Activated CD4-positive, alpha-beta T cell treated with anti-CD3 and anti-CD28 coated beads for 36 hours (primary cell): ENCODE data around the gene S100A6. TPM values are rescaled to one million over a fixed set of nuclear protein-coding genes. Genes with fewer than 3 reads are reported as not detected.
"Not testable (repeated sequence)": the region's sequence is repeated elsewhere in the genome, so short reads cannot be mapped to it uniquely, and the experiment has no call there.

Source experiments
- ATAC-seq: fragments of 200-7000 bp; cut with Tn5 transposase; one replicate; pipeline ENCODE4 v1.10.0; 2021; ENCODE audit warnings: mild to moderate bottlenecking, moderate library complexity
- CTCF ChIA-PET: fragments of 350-600 bp; sonication (Branson Sonifier 250); formaldehyde crosslinking; loops from one replicate; lab custom pipeline; 2021; ENCODE audit warnings: antibody characterized with exemption; lab: Charles Lee
- POLR2A ChIA-PET: fragments of 350-600 bp; sonication (Branson Sonifier 250); formaldehyde crosslinking; loops from one replicate; lab custom pipeline; 2021; ENCODE audit warnings: antibody characterized with exemption, inconsistent platforms; lab: Charles Lee
- DNase-seq: peaks from one replicate; pipeline ENCODE4 v3.0.0-alpha.2; 2020
- H3K27ac Mint-ChIP-seq: one replicate; pipeline ENCODE4 v1.8.0; 2021; ENCODE audit warnings: mixed read lengths
- H3K27me3 Mint-ChIP-seq: one replicate; pipeline ENCODE4 v1.8.0; 2021; ENCODE audit warnings: mixed read lengths
- H3K36me3 Mint-ChIP-seq: one replicate; pipeline ENCODE4 v1.8.0; 2021; ENCODE audit warnings: low read depth, mixed read lengths
- H3K4me1 Mint-ChIP-seq: one replicate; pipeline ENCODE4 v1.8.0; 2021; ENCODE audit warnings: mixed read lengths
- H3K4me3 Mint-ChIP-seq: one replicate; pipeline ENCODE4 v1.8.0; 2021; ENCODE audit warnings: mild to moderate bottlenecking, moderate library complexity, mixed read lengths
- H3K9me3 Mint-ChIP-seq: one replicate; pipeline ENCODE4 v1.8.0; 2021; ENCODE audit warnings: low read depth, mixed read lengths
- intact Hi-C, 2 experiments: fragments of 100-400 bp; cut with DNase I in 1 of 2; cut with micrococcal nuclease in 1 of 2; formaldehyde crosslinking; loops; one replicate each; pipeline versions ENCODE4 v1.14.2 to v1.15.1; 2022 to 2024; cut with DNase I, micrococcal nuclease
- total RNA-seq, 2 experiments: library from RNA; stranded (reverse); gene quantifications; one replicate each; pipeline ENCODE4 v1.2.3, GENCODE V29; 2021

The S100A6 gene
- total RNA-seq, 2 experiments from 2014 or later = 219 to 349 TPM

GRCh38 chr1:153532181-153532580 is 3.6 kb downstream of the S100A6 start:
- ChIA-PET CTCF (interaction anchor here (0.6 to 5.4 kb wide), 29 partner anchors 9 to 1277 kb away, joined by 3 to 97 read pairs (median 5); partner anchors contain the start of genes CHTOP, S100A2, S100A4 and S100A5), POLR2A (interaction anchor here (0.6 to 2.1 kb wide), 13 partner anchors 8 to 458 kb away, joined by 3 to 14 read pairs (median 4); partner anchors contain the start of genes CHTOP, RPS27, S100A4 and S100A5)
- DNase-seq (peak; percentile 76), ATAC-seq (peak; percentile 57)
- H3K9me3 Mint-ChIP-seq = no peaks in the 10 kb centered on the region
- H3K27me3 Mint-ChIP-seq = no peaks in the 10 kb centered on the region
- intact Hi-C loops = loop anchor here (1.0 to 10.0 kb wide), 6 partner anchors 21 to 433 kb away; partner anchors contain the start of genes CREB3L4 (in 2 of the 2), SLC39A1 (in 2 of the 2), ILF2 (in 1 of the 2) and INTS3 (in 1 of the 2)
- H3K27ac Mint-ChIP-seq = peak overlapping the region; percentile 94
- H3K4me1 Mint-ChIP-seq = peaks cover 55% of the 10 kb centered on the region
- H3K36me3 Mint-ChIP-seq = peaks cover 17% of the 10 kb centered on the region
- H3K4me3 Mint-ChIP-seq = peak overlapping the region; percentile 89

- intact Hi-C loops = loop anchor here (1.0 to 10.0 kb wide), 6 partner anchors 20 to 433 kb away; partner anchors contain the start of genes CREB3L4 (in 2 of the 2), SLC39A1 (in 2 of the 2), ILF2 (in 1 of the 2) and INTS3 (in 1 of the 2)
- ATAC-seq = no peak
Measured at GRCh38 chr1:153531638-153532037, 4.2 kb downstream of the S100A6 start.

GRCh38 chr1:153527683-153528040 is 8.1 kb downstream of the S100A6 start:
- POLR2A ChIA-PET = interaction anchor here (1.5 kb wide), 1 partner anchor 8 kb away, joined by 3 read pairs; the partner anchor contains the start of gene S100A6
- Mint-ChIP-seq H3K4me1 (peaks cover 22% of the 10 kb centered on the region), H3K4me3 (no peak overlapping the region), H3K9me3 (no peaks in the 10 kb centered on the region), H3K36me3 (no peaks in the 10 kb centered on the region), H3K27me3 (no peaks in the 10 kb centered on the region), H3K27ac (no peak overlapping the region)
- CTCF ChIA-PET = interaction anchor here (0.7 to 1.0 kb wide), 2 partner anchors 17 to 41 kb away, joined by 3 read pairs; no protein-coding TSS in a partner anchor
- no peak for ATAC-seq
- intact Hi-C loops = no loop called here
- no peak for DNase-seq

More at GRCh38 chr1:153531638-153532037, 4.2 kb downstream of the S100A6 start:
- Mint-ChIP-seq H3K36me3 (peaks cover 17% of the 10 kb centered on the region), H3K4me1 (peaks cover 50% of the 10 kb centered on the region), H3K4me3 (no peak overlapping the region), H3K27me3 (no peaks in the 10 kb centered on the region), H3K27ac (peak overlapping the region; percentile 94), H3K9me3 (no peaks in the 10 kb centered on the region)
- no peak for DNase-seq
- ChIA-PET CTCF (interaction anchor here (0.6 to 5.4 kb wide), 24 partner anchors 9 to 340 kb away, joined by 3 to 97 read pairs (median 6); partner anchors contain the start of genes CHTOP, S100A2, S100A4 and S100A5), POLR2A (interaction anchor here (0.6 to 2.1 kb wide), 12 partner anchors 9 to 459 kb away, joined by 3 to 14 read pairs (median 4); partner anchors contain the start of genes CHTOP, RPS27, S100A4 and S100A5)

- peaks cover 18% of the 10 kb centered on the region for H3K4me1 Mint-ChIP-seq
- H3K4me3 Mint-ChIP-seq = no peak overlapping the region
- no peak overlapping the region for H3K27ac Mint-ChIP-seq
- POLR2A ChIA-PET = interaction anchor here (1.5 kb wide), 1 partner anchor 9 kb away, joined by 3 read pairs; the partner anchor contains the start of gene S100A6
- DNase-seq = no peak
- no peaks in the 10 kb centered on the region for H3K9me3 Mint-ChIP-seq
- ATAC-seq = no peak
- no peaks in the 10 kb centered on the region for H3K27me3 Mint-ChIP-seq
- CTCF ChIA-PET = interaction anchor here (1.0 kb wide), 1 partner anchor 41 kb away, joined by 3 read pairs; no protein-coding TSS in a partner anchor
- H3K36me3 Mint-ChIP-seq = no peaks in the 10 kb centered on the region
- intact Hi-C loops = no loop called here
Measured at GRCh38 chr1:153527023-153527682, 8.6 kb downstream of the S100A6 start.

GRCh38 chr1:153526132-153526543 is 9.7 kb downstream of the S100A6 start:
- H3K4me3 Mint-ChIP-seq = no peak overlapping the region
- no peak for DNase-seq
- peaks cover 8% of the 10 kb centered on the region for H3K4me1 Mint-ChIP-seq
- no peaks in the 10 kb centered on the region for H3K27me3 Mint-ChIP-seq
- ChIA-PET POLR2A (interaction anchor here (0.6 kb wide), 1 partner anchor 110 kb away, joined by 8 read pairs; no protein-coding TSS in a partner anchor), CTCF (interaction anchor here (0.6 to 2.1 kb wide), 4 partner anchors 9 to 152 kb away, joined by 3 to 8 read pairs (median 4); partner anchors contain the start of genes NPR1 and S100A5)
- no peak for ATAC-seq
- no peaks in the 10 kb centered on the region for H3K9me3 Mint-ChIP-seq
- intact Hi-C loops = no loop called here
- no peak overlapping the region for H3K27ac Mint-ChIP-seq
- H3K36me3 Mint-ChIP-seq = no peaks in the 10 kb centered on the region

- ChIA-PET CTCF (interaction anchor here (0.8 to 2.1 kb wide), 6 partner anchors 14 to 96 kb away, joined by 3 to 11 read pairs (median 5); partner anchors contain the start of genes S100A14 and S100A5), POLR2A (interaction anchor here (0.6 kb wide), 1 partner anchor 113 kb away, joined by 3 read pairs; no protein-coding TSS in a partner anchor)
- intact Hi-C loops = no loop called here
- no peaks in the 10 kb centered on the region for H3K36me3 Mint-ChIP-seq
- H3K27ac Mint-ChIP-seq = no peak overlapping the region
- ATAC-seq (no peak), DNase-seq (no peak)
- no peaks in the 10 kb centered on the region for H3K27me3 Mint-ChIP-seq
- peaks cover 2% of the 10 kb centered on the region for H3K4me1 Mint-ChIP-seq
- H3K4me3 Mint-ChIP-seq = no peak overlapping the region
- no peaks in the 10 kb centered on the region for H3K9me3 Mint-ChIP-seq
Measured at GRCh38 chr1:153525088-153525728, 10.6 kb downstream of the S100A6 start.

GRCh38 chr1:153522353-153523048 is 13.3 kb downstream of the S100A6 start:
- ATAC-seq, H3K9me3 Mint-ChIP-seq, H3K4me1 Mint-ChIP-seq, intact Hi-C loops, POLR2A ChIA-PET, H3K27me3 Mint-ChIP-seq, DNase-seq, H3K4me3 Mint-ChIP-seq, H3K27ac Mint-ChIP-seq, H3K36me3 Mint-ChIP-seq: not testable (repeated sequence)
- CTCF ChIA-PET = interaction anchor here (0.6 to 0.7 kb wide), 4 partner anchors 11 to 167 kb away, joined by 3 read pairs; no protein-coding TSS in a partner anchor

- H3K9me3 Mint-ChIP-seq, H3K36me3 Mint-ChIP-seq, POLR2A ChIA-PET, ATAC-seq, H3K4me1 Mint-ChIP-seq, intact Hi-C loops, H3K27me3 Mint-ChIP-seq, H3K27ac Mint-ChIP-seq, DNase-seq, H3K4me3 Mint-ChIP-seq: not testable (repeated sequence)
- CTCF ChIA-PET = interaction anchor here (0.6 to 0.7 kb wide), 3 partner anchors 12 to 148 kb away, joined by 3 read pairs; no protein-coding TSS in a partner anchor
Measured at GRCh38 chr1:153521808-153522207, 14.0 kb downstream of the S100A6 start.

GRCh38 chr1:153520818-153521476 is 14.8 kb downstream of the S100A6 start:
- intact Hi-C loops = no loop called here
- no peaks in the 10 kb centered on the region for H3K9me3 Mint-ChIP-seq
- no peaks in the 10 kb centered on the region for H3K36me3 Mint-ChIP-seq
- CTCF ChIA-PET = interaction anchor here (0.5 to 2.3 kb wide), 7 partner anchors 10 to 923 kb away, joined by 3 to 16 read pairs (median 4); no protein-coding TSS in a partner anchor
- no peaks in the 10 kb centered on the region for H3K27me3 Mint-ChIP-seq
- H3K4me3 Mint-ChIP-seq = no peak overlapping the region
- DNase-seq (no peak), ATAC-seq (no peak)
- POLR2A ChIA-PET = no interaction called here
- no peak overlapping the region for H3K27ac Mint-ChIP-seq
- peaks cover 5% of the 10 kb centered on the region for H3K4me1 Mint-ChIP-seq

GRCh38 chr1:153520137-153520691 is 15.6 kb downstream of the S100A6 start:
- H3K27ac Mint-ChIP-seq, H3K4me3 Mint-ChIP-seq, H3K27me3 Mint-ChIP-seq, H3K36me3 Mint-ChIP-seq, ATAC-seq, intact Hi-C loops, H3K4me1 Mint-ChIP-seq, POLR2A ChIA-PET, DNase-seq, H3K9me3 Mint-ChIP-seq: not testable (repeated sequence)
- CTCF ChIA-PET = interaction anchor here (0.7 to 2.3 kb wide), 7 partner anchors 9 to 924 kb away, joined by 3 to 16 read pairs (median 4); no protein-coding TSS in a partner anchor
